IMR-90 (cell line): ENCODE results near the gene SAMHD1.

ENCODE experiments used
- CEBPB ChIP-seq: IDR thresholded peaks from 2 replicates; pipeline ENCODE4 v1.6.1; 2012; ENCODE audit warnings: low read depth, low read length, improper control_type of control experiment
- CTCF ChIP-seq: conservative IDR thresholded peaks from 2 replicates; pipeline ENCODE4 v1.5.1; 2012; ENCODE audit warnings: mild to moderate bottlenecking, low read depth, low read length, improper control_type of control experiment
- FOS ChIP-seq: fragments of 150-350 bp; IDR thresholded peaks from 2 replicates; pipeline ENCODE4 v1.6.1; 2016; ENCODE audit warnings: low read depth, low read length
- MXI1 ChIP-seq: IDR thresholded peaks from 2 replicates; pipeline ENCODE4 v1.6.1; 2012; ENCODE audit warnings: low read depth, mild to moderate bottlenecking, low read length, moderate library complexity, borderline replicate concordance
- POLR2A ChIP-seq: IDR thresholded peaks from 2 replicates; pipeline ENCODE4 v1.6.1; 2012; ENCODE audit warnings: mild to moderate bottlenecking, low read depth, low read length
- RAD21 ChIP-seq: IDR thresholded peaks from 2 replicates; pipeline ENCODE4 v1.6.1; 2012; ENCODE audit warnings: low read length, improper control_type of control experiment
- RFX5 ChIP-seq: IDR thresholded peaks from 2 replicates; pipeline ENCODE4 v1.8.0; 2012; ENCODE audit warnings: low read depth, mild to moderate bottlenecking, low read length, moderate library complexity
- TF ChIP-seq, protein P1 (sequence below): fragments of 150-350 bp; IDR thresholded peaks from 2 replicates; pipeline ENCODE4 v1.6.1; 2017; ENCODE audit warnings: mild to moderate bottlenecking, antibody characterized with exemption, low read length, low read depth
- TF ChIP-seq, protein P2 (sequence below): fragments of 150-350 bp; IDR thresholded peaks from 2 replicates; pipeline ENCODE4 v1.6.1; 2016; ENCODE audit warnings: low read depth, mild to moderate bottlenecking, low read length, moderate library complexity, borderline replicate concordance

- TF ChIP-seq, protein P1, sequence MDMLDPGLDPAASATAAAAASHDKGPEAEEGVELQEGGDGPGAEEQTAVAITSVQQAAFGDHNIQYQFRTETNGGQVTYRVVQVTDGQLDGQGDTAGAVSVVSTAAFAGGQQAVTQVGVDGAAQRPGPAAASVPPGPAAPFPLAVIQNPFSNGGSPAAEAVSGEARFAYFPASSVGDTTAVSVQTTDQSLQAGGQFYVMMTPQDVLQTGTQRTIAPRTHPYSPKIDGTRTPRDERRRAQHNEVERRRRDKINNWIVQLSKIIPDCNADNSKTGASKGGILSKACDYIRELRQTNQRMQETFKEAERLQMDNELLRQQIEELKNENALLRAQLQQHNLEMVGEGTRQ: no peak
- no peak for TF ChIP-seq POLR2A
- no peak for TF ChIP-seq CTCF
- TF ChIP-seq RFX5: no peak
- no peak for TF ChIP-seq FOS
- TF ChIP-seq, protein P2, sequence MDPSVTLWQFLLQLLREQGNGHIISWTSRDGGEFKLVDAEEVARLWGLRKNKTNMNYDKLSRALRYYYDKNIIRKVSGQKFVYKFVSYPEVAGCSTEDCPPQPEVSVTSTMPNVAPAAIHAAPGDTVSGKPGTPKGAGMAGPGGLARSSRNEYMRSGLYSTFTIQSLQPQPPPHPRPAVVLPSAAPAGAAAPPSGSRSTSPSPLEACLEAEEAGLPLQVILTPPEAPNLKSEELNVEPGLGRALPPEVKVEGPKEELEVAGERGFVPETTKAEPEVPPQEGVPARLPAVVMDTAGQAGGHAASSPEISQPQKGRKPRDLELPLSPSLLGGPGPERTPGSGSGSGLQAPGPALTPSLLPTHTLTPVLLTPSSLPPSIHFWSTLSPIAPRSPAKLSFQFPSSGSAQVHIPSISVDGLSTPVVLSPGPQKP: no peak
- no peak for TF ChIP-seq MXI1
- TF ChIP-seq RAD21: no peak
- TF ChIP-seq CEBPB: no peak
Measured at GRCh38 chr20:36852187-36852586, 99.3 kb downstream of the SAMHD1 start.
